ENCODE data around the gene E4F1. TPM values are rescaled to one million over a fixed set of nuclear protein-coding genes. Genes with fewer than 3 reads are reported as not detected.

Gene E4F1
- total RNA-seq, 1 experiment from 2014 or later: 41.6 TPM

- intact Hi-C loops (cut with micrococcal nuclease; ENCODE audit: unreplicated experiment): no loop called here
- peaks cover 26% of the 10 kb centered on the region for H3K27me3 ChIP-seq (replicated peaks; ENCODE audit: insufficient read depth, low read depth, low read length, poor library complexity)
- BruUV-seq (replicated peaks): no TSS peak
Observed at GRCh38 chr16:2198283-2198682, 25.1 kb upstream of the E4F1 start.

GRCh38 chr16:2199095-2199494, 24.3 kb upstream of the E4F1 start:
- no peaks in the 10 kb centered on the region for H3K9me3 ChIP-seq (ENCODE audit: low read depth, low read length, poor library complexity, severe bottlenecking)
- H3K4me1 ChIP-seq (ENCODE audit: insufficient read depth, low read length, poor library complexity, severe bottlenecking): peaks cover 7% of the 10 kb centered on the region
- intact Hi-C loops (cut with micrococcal nuclease; ENCODE audit: unreplicated experiment): no loop called here
- POLR2A ChIA-PET (ENCODE audit: low non-redundant PET): no interaction called here
- H3K27ac ChIP-seq (ENCODE audit: low read depth, low read length, poor library complexity, severe bottlenecking): no peak overlapping the region
- no peak overlapping the region for H3K4me3 ChIP-seq (ENCODE audit: low read depth, low read length, poor library complexity, severe bottlenecking)
- no TSS peak for BruUV-seq (replicated peaks)
- peaks cover 26% of the 10 kb centered on the region for H3K27me3 ChIP-seq (replicated peaks; ENCODE audit: insufficient read depth, low read depth, low read length, poor library complexity)
- TF ChIP-seq EZH2 (IDR thresholded peaks at IDR 0.05; ENCODE audit: borderline replicate concordance, low read depth, low read length, poor library complexity, severe bottlenecking): no peak
- TF ChIP-seq, protein P1, sequence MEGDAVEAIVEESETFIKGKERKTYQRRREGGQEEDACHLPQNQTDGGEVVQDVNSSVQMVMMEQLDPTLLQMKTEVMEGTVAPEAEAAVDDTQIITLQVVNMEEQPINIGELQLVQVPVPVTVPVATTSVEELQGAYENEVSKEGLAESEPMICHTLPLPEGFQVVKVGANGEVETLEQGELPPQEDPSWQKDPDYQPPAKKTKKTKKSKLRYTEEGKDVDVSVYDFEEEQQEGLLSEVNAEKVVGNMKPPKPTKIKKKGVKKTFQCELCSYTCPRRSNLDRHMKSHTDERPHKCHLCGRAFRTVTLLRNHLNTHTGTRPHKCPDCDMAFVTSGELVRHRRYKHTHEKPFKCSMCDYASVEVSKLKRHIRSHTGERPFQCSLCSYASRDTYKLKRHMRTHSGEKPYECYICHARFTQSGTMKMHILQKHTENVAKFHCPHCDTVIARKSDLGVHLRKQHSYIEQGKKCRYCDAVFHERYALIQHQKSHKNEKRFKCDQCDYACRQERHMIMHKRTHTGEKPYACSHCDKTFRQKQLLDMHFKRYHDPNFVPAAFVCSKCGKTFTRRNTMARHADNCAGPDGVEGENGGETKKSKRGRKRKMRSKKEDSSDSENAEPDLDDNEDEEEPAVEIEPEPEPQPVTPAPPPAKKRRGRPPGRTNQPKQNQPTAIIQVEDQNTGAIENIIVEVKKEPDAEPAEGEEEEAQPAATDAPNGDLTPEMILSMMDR (conservative IDR thresholded peaks at IDR 0.05; ENCODE audit: low read depth, low read length): no peak
- no peak for DNase-seq (ENCODE audit: low spot score)
- H3K36me3 ChIP-seq (ENCODE audit: insufficient read depth, low read length, poor library complexity, severe bottlenecking): no peaks in the 10 kb centered on the region
- CTCF ChIA-PET: interaction anchor here (0.6 kb wide), 1 partner anchor 10 kb away, joined by 3 read pairs; no protein-coding TSS in a partner anchor

More at GRCh38 chr16:2198283-2198682, 25.1 kb upstream of the E4F1 start:
- H3K4me3 ChIP-seq (ENCODE audit: low read depth, low read length, poor library complexity, severe bottlenecking): no peak overlapping the region
- H3K4me1 ChIP-seq (ENCODE audit: insufficient read depth, low read length, poor library complexity, severe bottlenecking): peaks cover 7% of the 10 kb centered on the region
- TF ChIP-seq, protein P1 (conservative IDR thresholded peaks at IDR 0.05; ENCODE audit: low read depth, low read length): no peak
- TF ChIP-seq EZH2 (IDR thresholded peaks at IDR 0.05; ENCODE audit: borderline replicate concordance, low read depth, low read length, poor library complexity, severe bottlenecking): no peak
- POLR2A ChIA-PET (ENCODE audit: low non-redundant PET): no interaction called here
- H3K9me3 ChIP-seq (ENCODE audit: low read depth, low read length, poor library complexity, severe bottlenecking): no peaks in the 10 kb centered on the region
- CTCF ChIA-PET: interaction anchor here (0.6 kb wide), 1 partner anchor 9 kb away, joined by 3 read pairs; no protein-coding TSS in a partner anchor
- H3K36me3 ChIP-seq (ENCODE audit: insufficient read depth, low read length, poor library complexity, severe bottlenecking): no peaks in the 10 kb centered on the region
- H3K27ac ChIP-seq (ENCODE audit: low read depth, low read length, poor library complexity, severe bottlenecking): no peak overlapping the region
- DNase-seq (ENCODE audit: low spot score): no peak

- no peak for DNase-seq (ENCODE audit: low spot score)
- Histone ChIP-seq H3K4me3 (ENCODE audit: low read depth, low read length, poor library complexity, severe bottlenecking) (no peak overlapping the region), H3K27ac (ENCODE audit: low read depth, low read length, poor library complexity, severe bottlenecking) (no peak overlapping the region), H3K4me1 (ENCODE audit: insufficient read depth, low read length, poor library complexity, severe bottlenecking) (peaks cover 7% of the 10 kb centered on the region), H3K9me3 (ENCODE audit: low read depth, low read length, poor library complexity, severe bottlenecking) (no peaks in the 10 kb centered on the region), H3K27me3 (replicated peaks; ENCODE audit: insufficient read depth, low read depth, low read length, poor library complexity) (peaks cover 26% of the 10 kb centered on the region), H3K36me3 (ENCODE audit: insufficient read depth, low read length, poor library complexity, severe bottlenecking) (no peaks in the 10 kb centered on the region)
- CTCF ChIA-PET: no interaction called here
- BruUV-seq (replicated peaks): no TSS peak
- TF ChIP-seq, protein P1 (conservative IDR thresholded peaks at IDR 0.05; ENCODE audit: low read depth, low read length): no peak
- TF ChIP-seq EZH2 (IDR thresholded peaks at IDR 0.05; ENCODE audit: borderline replicate concordance, low read depth, low read length, poor library complexity, severe bottlenecking): no peak
- intact Hi-C loops (cut with micrococcal nuclease; ENCODE audit: unreplicated experiment): no loop called here
- POLR2A ChIA-PET (ENCODE audit: low non-redundant PET): no interaction called here
Observed at GRCh38 chr16:2199621-2200139, 23.7 kb upstream of the E4F1 start.
